Measurements from ENCODE around the gene AKAP13.

Gene AKAP13

GRCh38 chr15:85741021-85741421 is 360.6 kb downstream of the AKAP13 start:
- Mint-ChIP-seq H3K36me3 (peaks cover 29% of the 10 kb centered on the region), H3K4me3 (no peak overlapping the region)

DNA sequence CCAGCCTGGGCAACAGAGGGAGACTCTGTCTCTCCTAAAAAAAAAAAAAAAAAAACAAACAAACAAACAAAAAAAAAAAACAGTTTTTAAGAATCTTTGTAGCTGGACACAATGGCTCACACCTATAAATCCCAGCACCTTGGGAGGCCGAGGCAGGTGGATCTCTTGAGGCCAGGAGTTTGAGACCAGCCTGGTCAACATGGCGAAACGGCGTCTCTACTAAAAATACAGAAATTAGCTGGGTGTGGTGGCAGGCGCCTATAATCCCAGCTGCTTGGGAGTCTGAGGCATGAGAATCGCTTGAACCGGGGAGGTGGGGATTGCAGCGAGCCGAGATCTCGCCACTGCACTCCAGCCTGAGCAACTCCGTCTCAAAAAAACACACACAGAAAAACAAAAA is 361.3 kb downstream of the AKAP13 start:
- H3K9me3 Mint-ChIP-seq, result no peaks in the 10 kb centered on the region
- H3K4me1 Mint-ChIP-seq, result no peaks in the 10 kb centered on the region
- H3K36me3 Mint-ChIP-seq, result peaks cover 31% of the 10 kb centered on the region
- H3K27ac Mint-ChIP-seq, result no peak overlapping the region
- DNase-seq (ENCODE audit: low spot score in 2 of 2) (no peak), ATAC-seq (ENCODE audit: low read depth) (no peak)
- H3K4me3 Mint-ChIP-seq, result no peak overlapping the region
- H3K27me3 Mint-ChIP-seq, result no peaks in the 10 kb centered on the region

More at GRCh38 chr15:85741021-85741421, 360.6 kb downstream of the AKAP13 start:
- DNase-seq (ENCODE audit: low spot score in 2 of 2) (no peak), ATAC-seq (ENCODE audit: low read depth) (no peak)
- Mint-ChIP-seq H3K27ac (no peak overlapping the region), H3K27me3 (no peaks in the 10 kb centered on the region), H3K9me3 (no peaks in the 10 kb centered on the region), H3K4me1 (no peaks in the 10 kb centered on the region)

GRCh38 chr15:85742186-85742821 is 361.9 kb downstream of the AKAP13 start:
- Mint-ChIP-seq H3K27ac (peak overlapping the region; percentile 16), H3K27me3 (no peaks in the 10 kb centered on the region), H3K4me1 (no peaks in the 10 kb centered on the region), H3K4me3 (no peak overlapping the region), H3K9me3 (no peaks in the 10 kb centered on the region), H3K36me3 (peaks cover 30% of the 10 kb centered on the region)
- DNase-seq (ENCODE audit: low spot score in 2 of 2) (no peak), ATAC-seq (ENCODE audit: low read depth) (no peak)

- no peak for DNase-seq (ENCODE audit: low spot score in 2 of 2)
- Mint-ChIP-seq H3K36me3 (peaks cover 28% of the 10 kb centered on the region), H3K4me1 (no peaks in the 10 kb centered on the region), H3K27ac (no peak overlapping the region), H3K27me3 (no peaks in the 10 kb centered on the region), H3K9me3 (no peaks in the 10 kb centered on the region), H3K4me3 (no peak overlapping the region)
- ATAC-seq (ENCODE audit: low read depth), result no peak
These were observed 363.1 kb downstream of the AKAP13 start for GRCh38 chr15:85743392-85744055.

GRCh38 chr15:85744579-85744978 is 364.2 kb downstream of the AKAP13 start:
- H3K27me3 Mint-ChIP-seq, result no peaks in the 10 kb centered on the region
- H3K4me3 Mint-ChIP-seq, result no peak overlapping the region
- H3K9me3 Mint-ChIP-seq, result no peaks in the 10 kb centered on the region
- ATAC-seq (ENCODE audit: low read depth), result no peak
- DNase-seq (ENCODE audit: low spot score in 2 of 2), result no peak
- H3K36me3 Mint-ChIP-seq, result peaks cover 27% of the 10 kb centered on the region
- no peaks in the 10 kb centered on the region for H3K4me1 Mint-ChIP-seq
- no peak overlapping the region for H3K27ac Mint-ChIP-seq

GRCh38 chr15:85745023-85745422 is 364.6 kb downstream of the AKAP13 start:
- no peak overlapping the region for H3K27ac Mint-ChIP-seq
- no peaks in the 10 kb centered on the region for H3K9me3 Mint-ChIP-seq
- no peak overlapping the region for H3K4me3 Mint-ChIP-seq
- DNase-seq (ENCODE audit: low spot score in 2 of 2), result no peak
- no peaks in the 10 kb centered on the region for H3K4me1 Mint-ChIP-seq
- no peaks in the 10 kb centered on the region for H3K27me3 Mint-ChIP-seq
- no peak for ATAC-seq (ENCODE audit: low read depth)
- H3K36me3 Mint-ChIP-seq, result peaks cover 27% of the 10 kb centered on the region

- Mint-ChIP-seq H3K27ac (no peak overlapping the region), H3K36me3 (peaks cover 23% of the 10 kb centered on the region), H3K4me1 (peaks cover 2% of the 10 kb centered on the region), H3K27me3 (no peaks in the 10 kb centered on the region), H3K9me3 (no peaks in the 10 kb centered on the region), H3K4me3 (no peak overlapping the region)
- DNase-seq (ENCODE audit: low spot score in 2 of 2) (no peak), ATAC-seq (ENCODE audit: low read depth) (no peak)
These were observed 365.2 kb downstream of the AKAP13 start for GRCh38 chr15:85745525-85746150.

DNA sequence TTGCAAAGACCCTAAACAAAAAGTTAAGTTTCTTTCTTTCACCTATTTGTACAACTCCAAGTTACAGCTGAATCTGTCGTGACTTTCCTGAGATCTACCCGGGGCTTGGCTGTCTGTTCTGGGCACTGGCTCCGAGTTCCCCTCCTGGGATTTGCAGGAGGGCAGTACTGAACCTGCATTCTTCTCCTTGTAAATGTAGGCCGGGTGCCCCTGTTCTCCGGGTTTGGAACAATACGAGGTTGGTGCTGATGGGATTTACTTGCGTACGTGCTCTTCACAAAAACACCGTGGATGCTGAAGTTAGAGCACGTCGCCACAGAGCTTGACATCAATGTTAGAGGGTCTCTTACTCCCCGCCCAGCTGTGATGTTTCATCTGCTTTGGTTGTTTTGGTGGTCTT is 366.2 kb downstream of the AKAP13 start:
- Mint-ChIP-seq H3K36me3 (peaks cover 19% of the 10 kb centered on the region), H3K9me3 (no peaks in the 10 kb centered on the region)

GRCh38 chr15:85748176-85748575 is 367.8 kb downstream of the AKAP13 start:
- no peak overlapping the region for H3K27ac Mint-ChIP-seq
- H3K27me3 Mint-ChIP-seq, result no peaks in the 10 kb centered on the region
- peaks cover 8% of the 10 kb centered on the region for H3K4me1 Mint-ChIP-seq
- H3K4me3 Mint-ChIP-seq, result no peak overlapping the region
- H3K9me3 Mint-ChIP-seq, result no peaks in the 10 kb centered on the region
- H3K36me3 Mint-ChIP-seq, result peaks cover 15% of the 10 kb centered on the region
- no peak for ATAC-seq (ENCODE audit: low read depth)
- DNase-seq (ENCODE audit: low spot score in 2 of 2), result no peak

More for the DNA sequence above, 366.2 kb downstream of the AKAP13 start:
- H3K27me3 Mint-ChIP-seq, result no peaks in the 10 kb centered on the region
- no peak overlapping the region for H3K4me3 Mint-ChIP-seq
- H3K4me1 Mint-ChIP-seq, result peaks cover 4% of the 10 kb centered on the region
- no peak for DNase-seq (ENCODE audit: low spot score in 2 of 2)
- H3K27ac Mint-ChIP-seq, result no peak overlapping the region
- ATAC-seq (ENCODE audit: low read depth), result no peak

- DNase-seq (ENCODE audit: low spot score in 2 of 2), result no peak
- peak; percentile 22 for ATAC-seq (ENCODE audit: low read depth)
- peaks cover 12% of the 10 kb centered on the region for H3K36me3 Mint-ChIP-seq
These were observed 368.3 kb downstream of the AKAP13 start for GRCh38 chr15:85748729-85749128.

DNA sequence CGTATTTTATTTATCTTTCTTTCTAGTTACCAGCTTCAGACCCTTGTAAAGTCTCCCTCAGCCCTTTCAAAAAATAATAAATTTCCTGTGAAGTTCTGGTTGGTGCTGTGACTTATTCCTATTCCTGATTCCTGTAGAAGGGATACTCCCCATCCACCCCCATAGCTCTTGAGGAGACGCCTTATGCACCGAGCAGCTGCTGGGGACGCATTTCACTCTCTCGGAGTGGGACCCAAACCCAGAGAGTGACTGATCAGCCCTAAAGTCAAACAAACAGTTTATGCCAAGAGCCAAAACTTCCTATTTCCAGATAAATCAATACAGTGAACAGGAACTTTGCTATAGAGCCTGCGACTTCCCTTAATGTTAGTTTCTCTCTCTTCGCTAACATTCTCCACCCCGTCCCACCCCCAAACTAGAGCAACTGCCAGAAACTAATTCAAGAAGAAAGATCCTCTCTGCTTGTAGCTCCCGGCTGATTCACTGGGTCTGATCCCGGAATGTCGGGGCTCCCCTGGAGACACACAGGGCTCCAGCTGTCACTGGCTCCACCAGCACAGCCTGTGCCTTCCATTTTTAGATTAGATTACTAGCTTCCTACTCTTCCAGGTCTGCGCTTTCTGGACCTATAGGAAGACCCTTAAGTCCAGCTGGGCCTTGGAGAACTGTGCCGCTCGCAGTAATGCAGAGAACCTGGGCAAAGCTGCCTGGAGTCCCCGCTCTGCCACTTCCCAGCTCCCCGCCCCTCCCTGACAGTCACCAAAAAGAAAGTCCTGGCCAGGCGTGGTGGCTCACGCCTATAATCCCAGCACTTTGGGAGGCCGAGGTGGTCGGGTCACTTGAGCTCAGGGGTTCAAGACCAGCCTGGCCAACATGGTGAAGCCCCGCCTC is 369.1 kb downstream of the AKAP13 start:
- Mint-ChIP-seq H3K27me3 (no peaks in the 10 kb centered on the region), H3K4me3 (no peak overlapping the region), H3K4me1 (peaks cover 12% of the 10 kb centered on the region), H3K36me3 (peaks cover 11% of the 10 kb centered on the region), H3K9me3 (no peaks in the 10 kb centered on the region), H3K27ac (peak overlapping the region; percentile 60)
- DNase-seq (ENCODE audit: low spot score in 2 of 2) (no peak), ATAC-seq (ENCODE audit: low read depth) (no peak)

More at GRCh38 chr15:85748729-85749128, 368.3 kb downstream of the AKAP13 start:
- Mint-ChIP-seq H3K27me3 (no peaks in the 10 kb centered on the region), H3K27ac (peak overlapping the region; percentile 45), H3K9me3 (no peaks in the 10 kb centered on the region), H3K4me1 (peaks cover 10% of the 10 kb centered on the region), H3K4me3 (no peak overlapping the region)

DNA sequence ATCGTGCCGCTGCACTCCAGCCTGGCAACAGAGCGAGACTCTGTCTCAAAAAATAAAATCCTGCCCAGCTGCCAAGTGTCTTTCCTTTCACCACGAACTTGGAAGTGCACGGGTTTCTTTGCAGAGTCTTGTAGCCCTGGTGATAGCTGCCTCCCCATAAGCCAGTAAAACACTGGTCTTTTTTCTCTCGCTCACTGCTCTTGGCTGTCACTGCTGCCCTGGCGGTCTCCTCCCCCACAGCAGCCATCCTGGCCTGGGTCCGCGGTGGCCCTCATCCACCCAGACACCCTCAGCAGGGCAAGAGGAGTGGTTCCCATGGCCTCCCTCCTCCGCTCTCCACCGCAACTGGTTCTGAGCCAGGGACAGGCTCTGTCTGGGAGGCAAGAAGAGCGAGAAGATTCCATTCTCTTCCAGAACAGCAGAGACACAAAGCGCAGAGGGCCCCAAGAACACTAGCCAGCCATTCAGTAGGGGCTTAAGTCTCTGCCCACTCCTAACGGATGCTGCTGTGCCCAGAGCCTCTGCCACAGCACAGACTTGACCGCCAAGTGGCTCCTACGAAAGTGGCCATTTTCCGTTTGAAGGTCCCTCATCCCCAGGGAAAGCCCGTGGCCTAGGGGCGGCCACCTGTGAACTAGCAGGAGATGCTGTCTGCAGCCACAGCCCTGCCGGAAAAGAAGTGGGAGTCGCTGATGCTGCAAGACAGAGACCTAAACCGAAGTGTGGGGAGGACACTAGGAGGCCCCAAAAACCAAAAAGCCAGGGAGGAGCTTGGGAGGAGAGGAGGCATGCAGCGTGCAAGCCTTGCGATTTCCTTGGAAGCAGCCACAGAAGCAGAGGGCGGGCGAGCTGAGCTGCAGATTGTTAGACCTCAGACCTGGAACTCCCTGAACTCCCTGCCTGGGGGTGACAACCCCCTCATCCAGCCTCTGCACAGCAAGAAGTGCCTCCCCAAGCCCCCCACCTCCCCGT is 370.2 kb downstream of the AKAP13 start:
- Mint-ChIP-seq H3K36me3 (peaks cover 11% of the 10 kb centered on the region), H3K4me1 (peaks cover 12% of the 10 kb centered on the region), H3K4me3 (no peak overlapping the region), H3K27me3 (no peaks in the 10 kb centered on the region), H3K27ac (no peak overlapping the region), H3K9me3 (no peaks in the 10 kb centered on the region)
- ATAC-seq (ENCODE audit: low read depth) (no peak), DNase-seq (ENCODE audit: low spot score in 2 of 2) (no peak)

All from memory B cell (primary cell).